ENCODE results near the gene FAAH.

DNA sequence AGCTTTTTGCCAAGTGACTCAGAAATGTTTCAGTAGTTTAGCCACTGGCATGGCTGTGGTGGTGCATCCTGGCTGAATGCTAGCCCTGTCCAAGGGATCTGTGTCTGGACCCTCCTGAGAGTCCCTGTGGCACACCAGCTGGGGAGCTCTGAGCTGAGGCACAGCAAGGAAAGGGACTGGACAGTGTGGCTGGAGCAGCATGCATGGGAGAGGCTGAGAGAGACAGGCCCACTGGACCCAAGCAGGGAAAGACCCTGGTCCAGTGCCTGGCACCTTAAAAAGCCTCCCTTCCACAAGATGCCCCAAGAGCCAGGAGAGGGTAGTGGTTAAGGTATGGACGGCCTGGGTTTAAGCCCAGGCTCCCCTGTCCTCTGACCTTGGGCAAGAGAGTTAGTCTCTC lies 35.3 kb downstream of the FAAH start:
- TF ChIP-seq CTCF (IDR thresholded peaks at IDR 0.05): no peak
- TF ChIP-seq EP300 (IDR thresholded peaks at IDR 0.05): no peak
- TF ChIP-seq POLR2AphosphoS5 (IDR thresholded peaks at IDR 0.05): no peak
- TF ChIP-seq POLR2A (IDR thresholded peaks at IDR 0.05): no peak
